Measurements from ENCODE around the gene IGF2. TPM values are rescaled to one million over a fixed set of nuclear protein-coding genes. Genes with fewer than 3 reads are reported as not detected.

The IGF2 gene
- total and polyA plus RNA-seq, 2 of the 8 experiments (the other 6 are each of a cell fraction or from before 2014, with no cell fraction given): 0.74 to 1.5 TPM

DNA sequence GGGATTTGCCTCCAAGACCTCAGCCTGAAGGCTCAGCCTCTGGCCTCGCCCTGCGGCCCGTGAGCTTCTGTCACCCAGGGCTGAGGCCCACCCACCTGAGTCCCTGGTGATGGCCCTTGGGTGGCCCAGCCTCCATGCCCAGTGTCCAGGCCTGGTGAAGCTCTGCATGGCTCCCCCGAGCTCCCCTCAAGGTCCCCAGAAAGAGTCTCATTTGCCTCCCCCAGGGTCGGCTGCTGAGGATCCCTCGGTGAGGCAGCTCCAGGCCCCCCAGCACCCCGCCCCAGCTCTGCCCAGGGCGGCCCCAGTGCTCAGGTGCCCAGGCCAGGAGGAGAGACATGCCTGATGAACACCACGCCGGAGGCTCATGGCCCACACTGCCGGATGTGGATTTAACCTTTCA is 34.6 kb upstream of the IGF2 start:
- H2BK15ac ChIP-seq (ENCODE audit: low read length): no peak overlapping the region
- H3K36me3 ChIP-seq (ENCODE audit: control insufficient read depth in 2 of 4, insufficient read depth in 4 of 4, low read length in 3 of 4): no peaks in the 10 kb centered on the region; a peak in 1 of 8 replicates
- FAIRE-seq (no peak), DNase-seq (ENCODE audit: low read depth in 1 of 2, low spot score in 2 of 2) (no peak)
- no peak overlapping the region for H2BK20ac ChIP-seq (ENCODE audit: low read length)
- H3K9ac ChIP-seq (replicated peaks in 1 of 4; ENCODE audit: extremely low read depth in 1 of 4, low read depth in 3 of 4, low read length in 3 of 4): no peak overlapping the region
- H3K56ac ChIP-seq (replicated peaks; ENCODE audit: insufficient read length, low read depth, low read length): no peak overlapping the region
- peaks cover 0 to 3% (median 1%) of the 10 kb centered on the region in 4 experiments; a peak in 1 of 7 replicates for H3K4me1 ChIP-seq (replicated peaks in 1 of 4; ENCODE audit: control insufficient read depth in 3 of 4, insufficient read depth in 4 of 4, low read length in 3 of 4)
- no peak overlapping the region for H4K91ac ChIP-seq (replicated peaks; ENCODE audit: insufficient read length, low read length)
- no peak overlapping the region for H2AFZ ChIP-seq (ENCODE audit: low read length)
- no peak overlapping the region for H2AK5ac ChIP-seq (ENCODE audit: low read depth, low read length)
- H4K20me1 ChIP-seq (replicated peaks in 1 of 2; ENCODE audit: control insufficient read depth in 1 of 2, insufficient read depth in 2 of 2, low read length in 2 of 2): peaks cover 0 to 6% of the 10 kb centered on the region in 2 experiments
- H3K4me3 ChIP-seq (ENCODE audit: extremely low read depth in 1 of 4, insufficient read depth in 2 of 4, low read depth in 3 of 4, low read length in 4 of 4): no peak overlapping the region
- ChIA-PET POLR2A (ENCODE audit: partially characterized antibody) (interaction anchor here (0.8 kb wide), 1 partner anchor 20 kb away, joined by 3 read pairs; no protein-coding TSS in a partner anchor), CTCF (ENCODE audit: partially characterized antibody) (interaction anchor here (0.7 to 20.6 kb wide), 9 partner anchors 9 to 245 kb away, joined by 3 to 244 read pairs (median 6); partner anchors contain the start of gene INS)
- TF ChIP-seq SIRT6 (IDR thresholded peaks at IDR 0.05; ENCODE audit: low read length) (no peak), GTF2F1 (IDR thresholded peaks at IDR 0.05; ENCODE audit: borderline replicate concordance, low read depth, low read length) (no peak), CHD1 (IDR thresholded peaks at IDR 0.05; ENCODE audit: low read depth, low read length) (no peak), ATF2 (IDR thresholded peaks at IDR 0.05; ENCODE audit: low read length) (no peak), CBX5 (IDR thresholded peaks at IDR 0.05; ENCODE audit: low read depth, low read length) (no peak), CEBPB (IDR thresholded peaks at IDR 0.05; ENCODE audit: low read depth, low read length) (no peak), RNF2 (IDR thresholded peaks at IDR 0.05; ENCODE audit: borderline replicate concordance, low read depth, low read length, missing control alignments, poor library complexity, severe bottlenecking) (no peak), TBP (IDR thresholded peaks at IDR 0.05; ENCODE audit: low read depth, low read length) (no peak)
- no peaks in the 10 kb centered on the region for H3K79me2 ChIP-seq (ENCODE audit: control insufficient read depth in 1 of 2, insufficient read depth in 2 of 2, low read length in 2 of 2)
- no peaks in the 10 kb centered on the region for H3K27me3 ChIP-seq (replicated peaks in 1 of 4; ENCODE audit: control insufficient read depth in 3 of 4, extremely low read depth in 1 of 4, insufficient read depth in 3 of 4, low read length in 3 of 4)
- no peak overlapping the region for H3K23ac ChIP-seq (ENCODE audit: insufficient read length)
- H3K79me1 ChIP-seq (ENCODE audit: low read depth, low read length): no peaks in the 10 kb centered on the region
- H4K5ac ChIP-seq (ENCODE audit: insufficient read length, low read depth, low read length): no peak overlapping the region
- H3K23me2 ChIP-seq (ENCODE audit: low read depth, low read length): no peaks in the 10 kb centered on the region
- no peak overlapping the region for H2BK5ac ChIP-seq (ENCODE audit: low read depth, low read length)
- H3K27ac ChIP-seq (ENCODE audit: low read depth, low read length): no peak overlapping the region
- no peak overlapping the region for H2BK120ac ChIP-seq (replicated peaks; ENCODE audit: low read depth, low read length)
- no peak overlapping the region; the same call in 1 of the 2 replicates for H4K8ac ChIP-seq (ENCODE audit: extremely low read depth, insufficient read depth, low read length)
- no peak overlapping the region; the same call in 1 of the 2 replicates for H2BK12ac ChIP-seq (ENCODE audit: low read depth, low read length)
- no peak overlapping the region for H3K18ac ChIP-seq (ENCODE audit: extremely low read depth, low read length)
- no peak overlapping the region for H3K4ac ChIP-seq (replicated peaks; ENCODE audit: insufficient read length, low read depth, low read length)
- no peak overlapping the region for H3K4me2 ChIP-seq (ENCODE audit: insufficient read depth in 1 of 2, low read depth in 2 of 2, low read length in 2 of 2)
- 67% methylated on average over 9 of the region's 11 CpGs; no CpG with 5 or more reads in 1 of the 2 experiments for WGBS, 2 experiments (ENCODE audit: extremely low coverage in 1 of 2, insufficient coverage in 1 of 2, insufficient read length in 1 of 2, insufficient replicate concordance in 2 of 2, low coverage in 1 of 2, low lambda C conversion rate in 2 of 2, missing lambda C conversion rate in 1 of 2)
- H3K9me3 ChIP-seq (ENCODE audit: insufficient read depth in 2 of 2, low read depth in 1 of 2, low read length in 1 of 2): no peaks in the 10 kb centered on the region
- H3K14ac ChIP-seq (ENCODE audit: insufficient read length): no peak overlapping the region

All from H1 (cell line).